Tongue (tissue), 2 donors: ENCODE results near the gene RNF11. TPM values are rescaled to one million over a fixed set of nuclear protein-coding genes. Genes with fewer than 3 reads are reported as not detected.

Source experiments
- DNase-seq: peaks from one replicate; pipeline ENCODE4 v3.0.0-alpha.2; 2015
- total RNA-seq: library from RNA; depleted of rRNA; stranded (reverse); fragments of >200 nt; gene quantifications from one replicate; pipeline ENCODE4 v1.2.3, GENCODE V29; 2014

The RNF11 gene
- total RNA-seq, 1 donor from 2014 or later, result 91.6 TPM

DNA sequence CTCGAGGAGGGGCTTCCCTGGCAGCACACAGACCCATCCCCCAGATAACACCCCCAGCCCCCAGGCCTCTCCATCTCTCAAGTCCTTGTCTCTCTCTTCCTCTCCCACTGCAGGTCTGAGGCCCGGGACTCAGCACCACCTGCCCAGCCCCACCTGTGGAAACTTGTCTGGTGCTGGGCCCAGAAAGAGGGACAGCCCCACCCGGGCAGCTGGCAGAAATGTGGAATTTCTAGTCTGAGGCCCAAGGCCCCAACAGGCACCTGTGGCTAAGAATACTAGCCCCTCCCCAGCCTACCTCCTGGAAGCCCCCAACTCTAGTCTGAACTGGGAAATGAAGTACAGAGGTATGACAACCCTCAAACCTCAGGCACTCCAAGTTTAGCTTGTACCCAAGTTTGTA is 78.9 kb downstream of the RNF11 start:
- DNase-seq, result no peak

DNA sequence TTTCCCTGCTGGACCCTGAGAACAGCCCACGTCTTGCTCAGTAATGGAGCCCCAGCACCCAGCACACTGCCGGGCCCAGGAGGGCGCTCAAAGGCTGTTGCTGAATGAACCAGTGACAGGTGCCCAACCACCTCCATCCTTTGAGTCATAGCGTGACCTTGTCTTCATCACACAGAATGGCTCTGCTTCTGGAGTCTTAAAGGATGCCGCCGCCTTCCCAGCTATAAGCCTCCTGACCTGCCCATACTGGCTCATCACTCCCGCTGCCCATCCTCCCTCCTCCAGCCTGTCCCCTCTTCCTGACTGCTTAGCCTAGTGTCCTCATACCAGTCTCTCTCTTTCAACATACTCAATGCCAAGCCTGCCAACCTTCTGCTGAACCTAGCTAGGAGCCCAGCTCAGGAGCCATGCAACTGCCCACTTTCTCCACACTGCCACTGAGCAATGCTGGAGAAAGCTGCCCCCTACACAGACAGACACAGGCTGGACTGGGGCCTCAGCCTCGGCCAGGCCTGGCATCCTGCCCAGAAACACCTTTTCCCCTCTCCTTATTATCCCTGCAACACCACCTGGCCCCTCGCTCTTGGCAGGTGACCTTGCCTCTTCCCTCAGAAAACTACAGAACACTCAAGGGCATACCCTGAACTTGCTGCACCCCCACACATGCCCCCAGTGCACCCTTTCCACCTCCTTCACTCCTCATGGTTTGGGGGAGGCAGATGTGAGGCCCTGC is 80.2 kb downstream of the RNF11 start:
- no peak for DNase-seq

DNA sequence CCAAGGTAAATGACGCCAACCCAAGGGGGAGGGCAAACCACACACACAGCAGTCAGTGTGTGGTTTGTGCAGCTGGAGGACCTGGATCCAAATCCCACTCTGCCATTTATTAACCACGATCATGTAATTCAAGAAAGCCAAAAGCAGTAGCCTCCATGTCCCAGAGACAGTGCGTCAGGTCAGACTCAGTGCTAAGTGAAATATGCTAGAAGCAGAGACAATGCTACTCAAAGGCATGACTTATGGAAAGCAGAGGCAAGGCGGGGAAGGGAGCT is 80.7 kb downstream of the RNF11 start:
- DNase-seq, result no peak

DNA sequence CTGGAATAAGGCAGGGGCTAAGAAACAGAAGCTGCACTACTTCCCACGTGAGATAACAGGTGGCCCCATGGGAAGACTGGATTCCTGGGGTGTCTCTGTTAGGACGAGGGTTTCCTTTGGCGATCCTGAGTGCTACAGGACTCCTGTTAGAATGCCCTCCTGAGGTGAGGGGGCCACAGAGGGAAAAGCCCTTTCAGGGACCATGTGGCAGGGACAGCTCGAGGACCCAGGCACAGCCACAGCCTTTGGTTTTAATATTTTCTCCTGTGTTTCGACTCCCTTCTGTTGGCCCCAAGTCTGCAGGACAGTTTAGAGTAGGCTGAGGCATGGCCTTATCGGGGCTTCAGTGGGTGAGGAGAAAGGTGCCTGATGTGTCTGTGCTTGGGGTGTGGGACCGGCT is 81.7 kb downstream of the RNF11 start:
- DNase-seq, result no peak

DNA sequence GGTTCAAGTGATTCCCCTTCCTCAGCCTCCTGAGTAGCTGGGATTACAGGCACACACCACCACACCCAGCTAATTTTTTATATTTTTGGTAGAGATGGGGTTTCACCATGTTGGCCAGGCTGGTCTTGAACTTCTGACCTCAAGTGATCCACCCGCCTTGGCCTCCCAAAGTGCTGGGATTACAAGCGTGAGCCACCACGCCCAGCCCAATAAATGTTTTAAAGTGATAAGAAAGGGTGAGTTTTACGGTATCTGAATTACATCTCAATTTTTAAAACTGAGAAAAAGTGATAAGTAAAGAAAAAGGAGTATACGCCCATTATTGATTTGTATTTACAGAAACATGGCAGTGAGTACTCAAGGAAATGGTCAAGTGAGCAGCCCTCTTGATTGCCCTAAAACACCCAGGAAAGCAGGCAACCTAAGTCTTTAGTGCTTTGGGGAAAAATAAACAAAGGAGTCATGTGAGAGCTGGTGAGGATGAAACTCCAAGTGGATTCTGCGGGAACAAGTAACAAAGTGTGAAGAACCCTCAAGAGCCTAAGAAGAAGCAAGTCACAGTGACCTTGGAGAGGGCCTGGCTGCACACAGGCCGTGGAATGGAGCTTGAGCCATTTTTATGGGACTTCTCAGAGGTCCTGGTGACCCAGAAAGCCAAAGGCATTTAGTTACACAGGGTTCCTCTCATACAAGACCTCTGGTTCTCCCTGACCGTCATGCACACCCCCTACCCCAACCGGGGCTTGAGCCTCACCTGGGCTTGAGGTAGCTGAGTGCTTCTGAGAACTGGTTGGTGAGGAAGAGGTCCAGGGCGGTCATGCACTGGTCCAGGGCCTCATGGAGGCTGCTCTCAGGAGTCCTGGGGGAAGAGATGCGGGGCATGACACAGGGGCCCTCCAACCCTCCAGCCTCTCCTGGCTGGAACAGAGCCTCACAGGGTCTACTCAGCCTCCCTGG is 85.2 kb downstream of the RNF11 start:
- no peak for DNase-seq

DNA sequence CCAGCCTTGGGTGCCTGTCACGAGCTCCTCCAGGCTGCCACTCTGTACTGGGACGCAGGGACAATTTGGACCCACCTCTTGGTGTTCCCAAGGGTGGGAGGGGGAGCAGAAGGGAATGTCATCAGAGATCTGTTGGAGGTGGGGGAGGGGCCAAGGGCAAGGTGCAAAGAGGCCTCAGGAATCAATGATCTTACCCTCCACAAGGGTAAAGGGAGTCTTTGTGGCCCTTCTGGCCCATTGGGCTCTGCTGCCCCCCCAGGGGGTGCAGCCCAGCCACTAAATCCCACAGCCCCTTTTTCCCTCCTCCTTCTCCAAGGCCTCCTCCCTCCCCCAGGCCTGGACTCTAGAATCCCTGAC is 85.8 kb downstream of the RNF11 start:
- DNase-seq, result no peak

DNA sequence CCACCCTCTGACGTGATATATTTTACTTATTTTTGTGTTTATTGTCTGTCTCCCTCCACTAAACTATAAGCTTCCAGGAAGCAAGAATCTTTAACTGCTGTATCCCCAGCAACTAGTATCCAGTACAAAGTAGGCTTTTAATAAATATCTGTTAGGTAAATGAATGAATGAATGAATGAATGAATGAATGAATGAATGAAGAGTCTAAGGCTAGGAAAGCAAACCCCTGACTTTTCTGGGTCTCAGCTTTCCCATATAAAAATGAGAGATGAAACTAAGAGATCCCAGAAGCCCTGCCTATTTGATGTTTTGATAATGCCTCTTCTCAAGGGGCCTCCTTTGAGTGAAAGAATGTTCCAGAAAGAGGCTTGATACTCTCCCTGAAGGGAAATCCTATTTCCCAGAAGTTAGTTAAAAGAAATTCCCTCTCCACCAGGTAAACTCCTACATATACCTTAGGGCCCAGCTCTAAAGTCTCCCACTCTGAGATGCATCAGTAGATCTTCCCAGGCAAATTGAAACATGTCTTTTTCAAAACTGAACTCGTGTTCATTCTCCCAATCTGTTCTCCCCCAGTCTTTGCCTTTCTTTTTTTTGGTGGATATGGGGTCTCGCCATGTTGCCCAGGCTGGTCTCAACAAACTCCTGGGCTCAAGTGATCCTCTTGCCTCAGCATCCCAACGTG is 86.5 kb downstream of the RNF11 start:
- no peak for DNase-seq

Other genes with a start within 250 kb of the RNF11 start
- not detected for gene C1orf185, start 134.0 kb upstream of the RNF11 start, total RNA-seq
- gene TTC39A, start 94.3 kb downstream of the RNF11 start, total RNA-seq, result 1.7 TPM